Measurements from ENCODE around the gene PPIG. TPM values are rescaled to one million over a fixed set of nuclear protein-coding genes. Genes with fewer than 3 reads are reported as not detected.
"Not testable (repeated sequence)": the region's sequence is repeated elsewhere in the genome, so short reads cannot be mapped to it uniquely, and the experiment has no call there.

The PPIG gene
- total and polyA plus RNA-seq, 2 experiments from 2014 or later: 40.7 to 157 TPM

DNA sequence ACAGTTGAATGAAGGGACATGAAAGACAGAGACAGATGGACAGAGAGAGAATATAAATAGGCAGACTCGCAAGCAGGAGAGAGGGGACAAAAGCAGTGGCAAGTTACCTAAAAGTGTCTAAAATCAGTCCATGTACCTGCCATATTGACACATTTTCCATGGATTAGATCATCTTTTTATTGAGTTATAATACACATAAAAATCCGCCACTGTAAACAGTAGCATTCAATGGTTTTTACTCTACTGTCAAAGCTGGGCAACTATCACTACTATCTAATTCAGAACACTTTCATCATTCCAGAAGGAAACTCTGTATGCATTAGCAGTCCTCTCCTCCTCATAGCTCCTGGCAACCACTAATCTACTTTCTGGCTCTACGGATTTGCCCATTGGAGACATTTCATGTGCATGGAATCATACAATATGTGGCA lies 100.0 kb downstream of the PPIG start:
- H3K27me3 ChIP-seq (ENCODE audit: insufficient read depth): no peaks in the 10 kb centered on the region
- TF ChIP-seq EZH2 (IDR thresholded peaks at IDR 0.05; ENCODE audit: low read depth, unreplicated experiment) (no peak), POLR2AphosphoS5 (IDR thresholded peaks at IDR 0.05; ENCODE audit: low read depth) (no peak)
- TF ChIP-seq, protein P1, sequence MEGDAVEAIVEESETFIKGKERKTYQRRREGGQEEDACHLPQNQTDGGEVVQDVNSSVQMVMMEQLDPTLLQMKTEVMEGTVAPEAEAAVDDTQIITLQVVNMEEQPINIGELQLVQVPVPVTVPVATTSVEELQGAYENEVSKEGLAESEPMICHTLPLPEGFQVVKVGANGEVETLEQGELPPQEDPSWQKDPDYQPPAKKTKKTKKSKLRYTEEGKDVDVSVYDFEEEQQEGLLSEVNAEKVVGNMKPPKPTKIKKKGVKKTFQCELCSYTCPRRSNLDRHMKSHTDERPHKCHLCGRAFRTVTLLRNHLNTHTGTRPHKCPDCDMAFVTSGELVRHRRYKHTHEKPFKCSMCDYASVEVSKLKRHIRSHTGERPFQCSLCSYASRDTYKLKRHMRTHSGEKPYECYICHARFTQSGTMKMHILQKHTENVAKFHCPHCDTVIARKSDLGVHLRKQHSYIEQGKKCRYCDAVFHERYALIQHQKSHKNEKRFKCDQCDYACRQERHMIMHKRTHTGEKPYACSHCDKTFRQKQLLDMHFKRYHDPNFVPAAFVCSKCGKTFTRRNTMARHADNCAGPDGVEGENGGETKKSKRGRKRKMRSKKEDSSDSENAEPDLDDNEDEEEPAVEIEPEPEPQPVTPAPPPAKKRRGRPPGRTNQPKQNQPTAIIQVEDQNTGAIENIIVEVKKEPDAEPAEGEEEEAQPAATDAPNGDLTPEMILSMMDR (conservative IDR thresholded peaks at IDR 0.05; ENCODE audit: low read depth in 2 of 2): no peak
- H4K20me1 ChIP-seq (replicated peaks; ENCODE audit: insufficient read depth): no peaks in the 10 kb centered on the region
- no peaks in the 10 kb centered on the region for H3K36me3 ChIP-seq (ENCODE audit: insufficient read depth)
- no peak overlapping the region for H3K27ac Mint-ChIP-seq
- no peak overlapping the region for H3K4me2 ChIP-seq
- H3K4me1 ChIP-seq (ENCODE audit: insufficient read depth): peaks cover 23% of the 10 kb centered on the region
- no peak for DNase-seq (ENCODE audit: low spot score)
- no peak for ATAC-seq
- no peak overlapping the region for H3K4me3 ChIP-seq
- H2AFZ ChIP-seq: no peak overlapping the region
- H3K4me3 Mint-ChIP-seq: no peak overlapping the region
- no peaks in the 10 kb centered on the region for H3K79me2 ChIP-seq (replicated peaks; ENCODE audit: insufficient read depth)
- peaks cover 17% of the 10 kb centered on the region for H3K36me3 Mint-ChIP-seq (ENCODE audit: low read depth)
- peaks cover 10% of the 10 kb centered on the region for H3K4me1 Mint-ChIP-seq
- no peaks in the 10 kb centered on the region for H3K9me2 ChIP-seq (ENCODE audit: insufficient read depth)
- no peaks in the 10 kb centered on the region for H3K27me3 Mint-ChIP-seq (ENCODE audit: insufficient read depth, low read depth, poor library complexity)
- no peak overlapping the region for H3K27ac ChIP-seq (ENCODE audit: low read depth)
- H3F3A ChIP-seq (replicated peaks; ENCODE audit: low read depth): no peaks in the 10 kb centered on the region
- peaks cover 12% of the 10 kb centered on the region for H3K9me3 Mint-ChIP-seq

DNA sequence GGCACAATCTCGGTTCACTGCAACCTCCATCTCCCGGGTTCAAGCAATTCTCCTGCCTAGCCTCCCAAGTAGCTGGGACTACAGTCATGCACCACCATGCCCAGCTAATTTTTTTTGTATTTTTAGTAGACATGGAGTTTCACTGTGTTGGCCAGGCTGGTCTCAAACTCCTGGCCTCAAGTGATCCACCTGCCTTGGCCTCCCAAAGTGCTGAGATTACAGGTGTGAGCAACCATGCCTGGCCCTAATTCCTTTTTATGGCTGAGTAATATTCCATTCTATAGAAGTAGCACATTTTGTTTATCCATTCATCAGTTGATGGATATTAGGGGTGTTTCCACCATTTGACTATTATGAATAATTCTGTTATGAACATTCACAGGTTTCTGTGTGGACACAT lies 100.6 kb downstream of the PPIG start:
- not testable (repeated sequence) for H3K27ac ChIP-seq (ENCODE audit: low read depth); H3K27me3 ChIP-seq (ENCODE audit: insufficient read depth); H3K36me3 ChIP-seq (ENCODE audit: insufficient read depth); H3K4me3 Mint-ChIP-seq; H3K9me2 ChIP-seq (ENCODE audit: insufficient read depth); H3K27ac Mint-ChIP-seq; H4K20me1 ChIP-seq (replicated peaks; ENCODE audit: insufficient read depth); H3K4me3 ChIP-seq; H3K79me2 ChIP-seq (replicated peaks; ENCODE audit: insufficient read depth); H3F3A ChIP-seq (replicated peaks; ENCODE audit: low read depth); H2AFZ ChIP-seq; H3K4me2 ChIP-seq; H3K27me3 Mint-ChIP-seq (ENCODE audit: insufficient read depth, low read depth, poor library complexity); DNase-seq (ENCODE audit: low spot score); ATAC-seq
- peaks cover 12% of the 10 kb centered on the region for H3K9me3 Mint-ChIP-seq
- H3K4me1 Mint-ChIP-seq: peaks cover 10% of the 10 kb centered on the region
- peaks cover 17% of the 10 kb centered on the region for H3K36me3 Mint-ChIP-seq (ENCODE audit: low read depth)
- peaks cover 23% of the 10 kb centered on the region for H3K4me1 ChIP-seq (ENCODE audit: insufficient read depth)

DNA sequence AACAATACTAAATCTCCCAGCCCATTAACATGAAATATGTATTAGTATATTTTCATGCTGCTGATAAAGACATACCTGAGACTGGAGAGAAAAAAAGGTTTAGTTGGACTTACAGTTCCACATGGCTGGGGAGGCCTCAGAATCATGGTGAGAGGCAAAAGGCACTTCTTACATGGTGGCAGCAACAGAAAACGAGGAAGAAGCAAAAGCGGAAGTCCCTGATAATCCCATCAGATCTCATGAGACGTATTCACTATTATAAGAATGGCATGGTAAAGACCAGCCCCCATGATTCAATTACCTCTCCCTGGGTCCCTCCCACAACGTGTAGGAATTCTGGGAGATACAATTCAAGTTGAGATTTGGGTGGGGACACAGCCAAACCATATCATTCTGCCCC lies 102.7 kb downstream of the PPIG start:
- not testable (repeated sequence) for H3K9me2 ChIP-seq (ENCODE audit: insufficient read depth); H3K4me2 ChIP-seq; H3K27me3 ChIP-seq (ENCODE audit: insufficient read depth); H3K27ac Mint-ChIP-seq; H3K36me3 ChIP-seq (ENCODE audit: insufficient read depth); H3K79me2 ChIP-seq (replicated peaks; ENCODE audit: insufficient read depth); H3K4me3 ChIP-seq; ATAC-seq; H3F3A ChIP-seq (replicated peaks; ENCODE audit: low read depth); H2AFZ ChIP-seq; H3K27me3 Mint-ChIP-seq (ENCODE audit: insufficient read depth, low read depth, poor library complexity); DNase-seq (ENCODE audit: low spot score); H4K20me1 ChIP-seq (replicated peaks; ENCODE audit: insufficient read depth); H3K4me3 Mint-ChIP-seq; H3K27ac ChIP-seq (ENCODE audit: low read depth)
- peaks cover 15% of the 10 kb centered on the region for H3K36me3 Mint-ChIP-seq (ENCODE audit: low read depth)
- H3K9me3 Mint-ChIP-seq: peaks cover 12% of the 10 kb centered on the region
- peaks cover 10% of the 10 kb centered on the region for H3K4me1 Mint-ChIP-seq
- peaks cover 18% of the 10 kb centered on the region for H3K4me1 ChIP-seq (ENCODE audit: insufficient read depth)

DNA sequence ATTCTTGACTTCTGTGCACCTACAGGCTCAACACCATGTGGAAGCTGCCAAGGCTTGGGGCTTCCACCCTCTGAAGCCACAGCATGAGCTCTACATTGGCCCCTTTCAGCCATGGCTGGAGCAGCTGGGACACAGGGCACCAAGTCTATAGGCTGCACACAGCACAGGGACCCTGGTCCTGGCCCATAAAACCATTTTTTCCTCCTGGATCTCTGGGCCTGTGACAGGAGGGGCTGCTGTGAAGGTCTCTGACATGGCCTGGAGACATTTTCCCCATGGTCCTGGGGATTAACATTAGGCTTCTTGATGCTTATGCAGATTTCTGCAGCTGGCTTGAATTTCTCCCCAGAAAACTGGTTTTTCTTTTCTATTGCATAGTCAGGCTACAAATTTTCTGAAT lies 103.8 kb downstream of the PPIG start:
- H3K4me1 Mint-ChIP-seq; H3K4me3 ChIP-seq; H4K20me1 ChIP-seq (replicated peaks; ENCODE audit: insufficient read depth); H3K4me2 ChIP-seq; DNase-seq (ENCODE audit: low spot score); H3K27me3 Mint-ChIP-seq (ENCODE audit: insufficient read depth, low read depth, poor library complexity); H3K27ac ChIP-seq (ENCODE audit: low read depth); ATAC-seq; H3K79me2 ChIP-seq (replicated peaks; ENCODE audit: insufficient read depth); H2AFZ ChIP-seq; H3K36me3 ChIP-seq (ENCODE audit: insufficient read depth); H3K4me3 Mint-ChIP-seq; H3F3A ChIP-seq (replicated peaks; ENCODE audit: low read depth); H3K27me3 ChIP-seq (ENCODE audit: insufficient read depth); H3K9me2 ChIP-seq (ENCODE audit: insufficient read depth); H3K4me1 ChIP-seq (ENCODE audit: insufficient read depth); H3K27ac Mint-ChIP-seq: not testable (repeated sequence)
- Mint-ChIP-seq H3K9me3 (peaks cover 12% of the 10 kb centered on the region), H3K36me3 (ENCODE audit: low read depth) (peaks cover 15% of the 10 kb centered on the region)

Data from GM23338 (cell line).